Measurements from ENCODE around the gene IL31RA.

GRCh38 chr5:55903121-55903701 lies 52.1 kb downstream of the IL31RA start:
- TF ChIP-seq POLR2A (IDR thresholded peaks at IDR 0.05) (no peak), CTCF (IDR thresholded peaks at IDR 0.05) (no peak)

All from uterus (tissue), 2 donors.